ENCODE data around the gene GPR141. TPM values are rescaled to one million over a fixed set of nuclear protein-coding genes. Genes with fewer than 3 reads are reported as not detected.

The GPR141 gene
- total and polyA plus RNA-seq, 9 of the 15 experiments (the other 6 are each of a cell fraction or from before 2014, with no cell fraction given): not detected

- no peak for TF ChIP-seq CBFA2T3 (IDR thresholded peaks at IDR 0.05)
- TF ChIP-seq ZNF165 (CRISPR knock-in tag; IDR thresholded peaks at IDR 0.05; ENCODE audit: borderline replicate concordance): no peak
- TF ChIP-seq, protein P1, sequence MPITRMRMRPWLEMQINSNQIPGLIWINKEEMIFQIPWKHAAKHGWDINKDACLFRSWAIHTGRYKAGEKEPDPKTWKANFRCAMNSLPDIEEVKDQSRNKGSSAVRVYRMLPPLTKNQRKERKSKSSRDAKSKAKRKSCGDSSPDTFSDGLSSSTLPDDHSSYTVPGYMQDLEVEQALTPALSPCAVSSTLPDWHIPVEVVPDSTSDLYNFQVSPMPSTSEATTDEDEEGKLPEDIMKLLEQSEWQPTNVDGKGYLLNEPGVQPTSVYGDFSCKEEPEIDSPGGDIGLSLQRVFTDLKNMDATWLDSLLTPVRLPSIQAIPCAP (CRISPR knock-in tag; IDR thresholded peaks at IDR 0.05; ENCODE audit: borderline replicate concordance): no peak
- TF ChIP-seq, protein P2, sequence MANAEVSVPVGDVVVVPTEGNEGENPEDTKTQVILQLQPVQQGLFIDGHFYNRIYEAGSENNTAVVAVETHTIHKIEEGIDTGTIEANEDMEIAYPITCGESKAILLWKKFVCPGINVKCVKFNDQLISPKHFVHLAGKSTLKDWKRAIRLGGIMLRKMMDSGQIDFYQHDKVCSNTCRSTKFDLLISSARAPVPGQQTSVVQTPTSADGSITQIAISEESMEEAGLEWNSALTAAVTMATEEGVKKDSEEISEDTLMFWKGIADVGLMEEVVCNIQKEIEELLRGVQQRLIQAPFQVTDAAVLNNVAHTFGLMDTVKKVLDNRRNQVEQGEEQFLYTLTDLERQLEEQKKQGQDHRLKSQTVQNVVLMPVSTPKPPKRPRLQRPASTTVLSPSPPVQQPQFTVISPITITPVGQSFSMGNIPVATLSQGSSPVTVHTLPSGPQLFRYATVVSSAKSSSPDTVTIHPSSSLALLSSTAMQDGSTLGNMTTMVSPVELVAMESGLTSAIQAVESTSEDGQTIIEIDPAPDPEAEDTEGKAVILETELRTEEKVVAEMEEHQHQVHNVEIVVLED (CRISPR knock-in tag; IDR thresholded peaks at IDR 0.05): no peak
- TF ChIP-seq, protein P3, sequence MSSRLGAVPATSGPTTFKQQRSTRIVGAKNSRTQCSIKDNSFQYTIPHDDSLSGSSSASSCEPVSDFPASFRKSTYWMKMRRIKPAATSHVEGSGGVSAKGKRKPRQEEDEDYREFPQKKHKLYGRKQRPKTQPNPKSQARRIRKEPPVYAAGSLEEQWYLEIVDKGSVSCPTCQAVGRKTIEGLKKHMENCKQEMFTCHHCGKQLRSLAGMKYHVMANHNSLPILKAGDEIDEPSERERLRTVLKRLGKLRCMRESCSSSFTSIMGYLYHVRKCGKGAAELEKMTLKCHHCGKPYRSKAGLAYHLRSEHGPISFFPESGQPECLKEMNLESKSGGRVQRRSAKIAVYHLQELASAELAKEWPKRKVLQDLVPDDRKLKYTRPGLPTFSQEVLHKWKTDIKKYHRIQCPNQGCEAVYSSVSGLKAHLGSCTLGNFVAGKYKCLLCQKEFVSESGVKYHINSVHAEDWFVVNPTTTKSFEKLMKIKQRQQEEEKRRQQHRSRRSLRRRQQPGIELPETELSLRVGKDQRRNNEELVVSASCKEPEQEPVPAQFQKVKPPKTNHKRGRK (tag; IDR thresholded peaks at IDR 0.05): no peak
These were observed 10.6 kb upstream of the GPR141 start (continued) for GRCh38 chr7:37672926-37673325.

GRCh38 chr7:37673523-37673922 is 10.0 kb upstream of the GPR141 start:
- FAIRE-seq (no peak), DNase-seq (ENCODE audit: extremely low read depth in 1 of 4, low spot score in 3 of 4) (no peak), ATAC-seq (no peak)
- intact Hi-C loops (cut with micrococcal nuclease): no loop called here
- H4K20me1 ChIP-seq (replicated peaks; ENCODE audit: control insufficient read depth, insufficient read depth, low read length): no peaks in the 10 kb centered on the region
- WGBS (ENCODE audit: insufficient coverage, low coverage, missing lambda C conversion rate): 0% methylated on average over 1 of the region's 1 CpG
- H3K4me1 ChIP-seq (replicated peaks in 1 of 2; ENCODE audit: control insufficient read depth in 2 of 2, insufficient read depth in 2 of 2, low read length in 2 of 2): no peaks in the 10 kb centered on the region
- H3K9me3 ChIP-seq (replicated peaks; ENCODE audit: control insufficient read depth, insufficient read depth, low read depth, low read length): no peaks in the 10 kb centered on the region
- H3K4me2 ChIP-seq (ENCODE audit: insufficient read depth, low read length): no peak overlapping the region
- ChIA-PET POLR2A (no interaction called here), CTCF (ENCODE audit: low intra/inter-chr PET ratio) (no interaction called here)
- no peak overlapping the region for H3K4me3 ChIP-seq
- no peak overlapping the region for H3K27ac ChIP-seq (ENCODE audit: extremely low read depth, low read depth, low read length)
- no peaks in the 10 kb centered on the region for H3K9me1 ChIP-seq (ENCODE audit: control insufficient read depth, insufficient read depth, low read length)
- no peaks in the 10 kb centered on the region for H3K79me2 ChIP-seq (ENCODE audit: control insufficient read depth, insufficient read depth, low read length)
- H2AFZ ChIP-seq (ENCODE audit: low read depth, low read length): no peak overlapping the region
- BruUV-seq (replicated peaks): no TSS peak
- H3K9ac ChIP-seq (ENCODE audit: insufficient read depth in 1 of 2, low read depth in 2 of 2, low read length in 2 of 2): no peak overlapping the region
- H3K27me3 ChIP-seq (ENCODE audit: control insufficient read depth in 2 of 2, insufficient read depth in 2 of 2, low read length in 2 of 2): no peaks in the 10 kb centered on the region
- TF ChIP-seq BHLHE40 (IDR thresholded peaks at IDR 0.05; ENCODE audit: low read length) (no peak), ZSCAN29 (IDR thresholded peaks at IDR 0.05) (no peak), KDM5B (IDR thresholded peaks at IDR 0.05; ENCODE audit: insufficient replicate concordance, low read depth, low read length) (no peak), NUFIP1 (IDR thresholded peaks at IDR 0.05; ENCODE audit: partially characterized antibody) (no peak), E4F1 (CRISPR knock-in tag; IDR thresholded peaks at IDR 0.05; ENCODE audit: borderline replicate concordance) (no peak), SMARCE1 (IDR thresholded peaks at IDR 0.05) (no peak), POLR2AphosphoS2 (IDR thresholded peaks at IDR 0.05; ENCODE audit: low read length) (no peak)
- H3K36me3 ChIP-seq (ENCODE audit: control insufficient read depth, insufficient read depth, low read length): no peaks in the 10 kb centered on the region
- in situ Hi-C loops (cut with MboI): no loop called here

Data from K562 (cell line).